Neuronal stem cell (in vitro differentiated cells): ENCODE data around the gene PFN3.
"Not testable (repeated sequence)": the region's sequence is repeated elsewhere in the genome, so short reads cannot be mapped to it uniquely, and the experiment has no call there.

Experiments used
- DNase-seq: peaks from one replicate; pipeline ENCODE4 v3.0.0-alpha.2; 2013; ENCODE audit warnings: low spot score
- H2AFZ ChIP-seq: one replicate; pipeline ENCODE4 v1.6.1; 2013; ENCODE audit warnings: mild to moderate bottlenecking, low read length, inconsistent platforms
- H2AK5ac ChIP-seq: 2 replicates; pipeline ENCODE4 v1.6.1; 2013; ENCODE audit warnings: low read depth, mild to moderate bottlenecking, inconsistent platforms, low read length, moderate library complexity, mixed read lengths
- H2BK120ac ChIP-seq: 2 replicates; pipeline ENCODE4 v1.6.1; 2013; ENCODE audit warnings: low read depth, mild to moderate bottlenecking, inconsistent platforms, low read length, moderate library complexity, mixed read lengths
- H2BK12ac ChIP-seq: one replicate; pipeline ENCODE4 v1.6.1; 2013; ENCODE audit warnings: low read length, inconsistent platforms
- H2BK15ac ChIP-seq: 2 replicates; pipeline ENCODE4 v1.6.1; 2013; ENCODE audit warnings: mild to moderate bottlenecking, low read length, inconsistent platforms, mixed read lengths
- H2BK5ac ChIP-seq: one replicate; pipeline ENCODE4 v1.6.1; 2013; ENCODE audit warnings: inconsistent platforms, mild to moderate bottlenecking, low read length, moderate library complexity
- H3K14ac ChIP-seq: one replicate; pipeline ENCODE4 v1.6.1; 2013; ENCODE audit warnings: low read length, inconsistent platforms
- H3K18ac ChIP-seq: 2 replicates; pipeline ENCODE4 v1.6.1; 2013; ENCODE audit warnings: low read length, inconsistent platforms
- H3K23ac ChIP-seq: 2 replicates; pipeline ENCODE4 v1.6.1; 2013; ENCODE audit warnings: low read depth, mild to moderate bottlenecking, mixed read lengths, low read length, inconsistent platforms; ENCODE audit not compliant: poor library complexity
- H3K27ac ChIP-seq: replicated peaks from 3 replicates; pipeline ENCODE4 v1.5.1; 2013; ENCODE audit warnings: low read length, inconsistent platforms
- H3K27me3 ChIP-seq, 3 experiments: 2 replicates each; pipeline ENCODE4 v1.6.1; 2013; ENCODE audit warnings: low read length in 3 of 3, mild to moderate bottlenecking in 2 of 3, inconsistent platforms in 1 of 3, low read depth in 1 of 3, mixed read lengths in 1 of 3, moderate library complexity in 1 of 3; ENCODE audit not compliant: control insufficient read depth in 3 of 3, insufficient read depth in 3 of 3
- H3K36me3 ChIP-seq, 2 donors: replicated peaks in 1 of 2; 2 replicates each; pipeline ENCODE4 v1.6.1; 2013; ENCODE audit warnings: low read length in 2 of 2; ENCODE audit not compliant: control insufficient read depth in 2 of 2, insufficient read depth in 2 of 2
- H3K4ac ChIP-seq: 2 replicates; pipeline ENCODE4 v1.6.1; 2013; ENCODE audit warnings: inconsistent platforms, mild to moderate bottlenecking, low read length, moderate library complexity
- H3K4me1 ChIP-seq, 2 donors: 1 replicate in 1 of 2; 2 replicates in 1 of 2; pipeline ENCODE4 v1.6.1; 2013; ENCODE audit warnings: low read length in 2 of 2, low read depth in 1 of 2; ENCODE audit not compliant: control insufficient read depth in 2 of 2, insufficient read depth in 1 of 2
- H3K4me2 ChIP-seq: one replicate; pipeline ENCODE4 v1.6.1; 2013; ENCODE audit warnings: mild to moderate bottlenecking, low read length, inconsistent platforms; ENCODE audit not compliant: insufficient read depth, poor library complexity, severe bottlenecking
- H3K4me3 ChIP-seq, 2 donors: 2 replicates each; pipeline ENCODE4 v1.5.1; 2013; ENCODE audit warnings: low read length in 2 of 2, mild to moderate bottlenecking in 2 of 2, inconsistent platforms in 1 of 2, moderate library complexity in 1 of 2
- H3K79me1 ChIP-seq: one replicate; pipeline ENCODE4 v1.6.1; 2013; ENCODE audit warnings: low read depth, mild to moderate bottlenecking, inconsistent platforms, low read length, moderate library complexity
- H3K9ac ChIP-seq: one replicate; pipeline ENCODE4 v1.6.1; 2013; ENCODE audit warnings: mild to moderate bottlenecking, low read depth, low read length, inconsistent platforms; ENCODE audit not compliant: poor library complexity
- H3K9me3 ChIP-seq, 2 donors: replicated peaks in 1 of 2; 2 replicates each; pipeline versions ENCODE3 to v1.6.1; 2013; ENCODE audit warnings: low read length in 2 of 2, mild to moderate bottlenecking in 2 of 2, inconsistent platforms in 1 of 2, low read depth in 1 of 2, mixed read lengths in 1 of 2, moderate library complexity in 1 of 2; ENCODE audit not compliant: control insufficient read depth in 2 of 2, insufficient read depth in 1 of 2
- H4K8ac ChIP-seq: one replicate; pipeline ENCODE4 v1.6.1; 2013; ENCODE audit warnings: low read depth, mild to moderate bottlenecking, inconsistent platforms, low read length, moderate library complexity
- H4K91ac ChIP-seq: one replicate; pipeline ENCODE4 v1.6.1; 2013; ENCODE audit warnings: low read length, low read depth, mild to moderate bottlenecking, inconsistent platforms; ENCODE audit not compliant: poor library complexity
- whole genome bisulfite sequencing, 2 donors: extraction: QIAGEN DNeasy Blood & Tissue Kit; methylation state at CpG; one replicate each; pipeline ENCODE4 v1.1.7; 2013; ENCODE audit warnings: missing lambda C conversion rate in 2 of 2, mixed read lengths in 1 of 2; ENCODE audit not compliant: insufficient read length in 2 of 2, insufficient replicate concordance in 1 of 2; ENCODE audit errors: extremely low coverage in 2 of 2; 5-methylcytosine and 5-hydroxymethylcytosine counted together

Gene PFN3

DNA sequence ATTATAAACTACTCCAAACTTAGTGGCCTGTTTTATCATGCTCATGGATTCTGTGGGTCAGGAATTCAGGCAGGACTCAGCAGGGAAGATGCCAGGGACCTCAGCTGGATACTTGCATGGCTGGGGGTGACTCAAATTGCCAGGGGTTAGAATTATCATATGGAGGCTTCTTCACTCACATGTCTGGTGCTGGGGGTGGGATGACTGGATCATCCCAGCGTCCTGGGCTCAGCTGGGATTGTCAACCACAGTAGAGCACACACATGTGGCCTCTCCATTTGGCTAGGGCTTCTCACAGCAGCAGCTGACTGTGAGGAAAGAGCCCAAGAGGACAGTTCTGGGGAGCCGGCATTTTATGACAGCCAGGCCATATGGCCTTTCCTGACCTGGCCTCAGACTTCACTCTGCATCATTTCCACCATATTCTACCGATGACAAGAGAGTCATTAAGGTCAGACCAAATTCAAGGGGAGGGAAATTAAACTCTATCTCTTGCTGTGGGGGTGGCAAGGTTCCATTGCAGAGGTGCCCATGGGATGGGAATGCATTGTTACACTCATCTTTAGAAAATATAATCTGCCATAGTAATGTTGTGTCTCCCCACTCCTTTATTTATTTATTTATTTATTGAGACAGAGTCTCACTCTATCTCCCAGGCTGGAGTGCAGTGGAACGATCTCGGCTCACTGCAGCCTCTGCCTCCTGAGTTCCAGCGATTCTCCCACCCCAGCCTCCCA is 20.8 kb upstream of the PFN3 start:
- Histone ChIP-seq H2AFZ (no peak overlapping the region), H2AK5ac (no peak overlapping the region), H3K14ac (no peak overlapping the region), H2BK120ac (no peak overlapping the region), H3K79me1 (no peaks in the 10 kb centered on the region), H3K9me3 (no peaks in the 10 kb centered on the region), H4K8ac (no peak overlapping the region), H3K9ac (no peak overlapping the region), H3K27ac (no peak overlapping the region), H3K4me3 (no peak overlapping the region), H3K4ac (no peak overlapping the region), H2BK5ac (no peak overlapping the region), H2BK12ac (no peak overlapping the region), H3K4me1 (peaks cover 4% of the 10 kb centered on the region in 2 donors), H3K36me3 (no peaks in the 10 kb centered on the region), H4K91ac (no peak overlapping the region), H3K18ac (no peak overlapping the region), H3K27me3 (peaks cover 0 to 5% (median 0%) of the 10 kb centered on the region in 3 experiments), H3K4me2 (no peak overlapping the region), H2BK15ac (no peak overlapping the region), H3K23ac (no peak overlapping the region)
- no peak for DNase-seq
- WGBS, 2 donors, result no CpG with 5 or more reads among the region's 6 CpGs

DNA sequence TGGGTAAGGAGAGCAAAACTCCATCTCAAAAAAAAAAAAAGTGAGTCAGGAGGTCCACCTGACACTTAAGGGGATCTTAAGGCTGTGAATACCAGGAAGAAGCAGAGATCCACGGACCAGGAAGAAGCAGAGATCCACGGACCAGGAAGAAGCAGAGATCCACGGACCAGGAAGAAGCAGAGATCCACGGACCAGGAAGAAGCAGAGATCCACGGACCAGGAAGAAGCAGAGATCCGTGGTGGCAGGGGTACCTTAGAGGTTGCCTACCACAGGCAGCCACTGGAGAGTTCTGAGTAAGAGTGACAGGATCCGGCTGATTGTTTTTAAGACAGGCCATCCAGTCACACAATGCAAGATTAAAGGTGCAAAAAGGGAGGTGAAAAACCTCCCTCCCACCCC is 20.0 kb upstream of the PFN3 start:
- H2BK120ac ChIP-seq, H2AK5ac ChIP-seq, H3K9me3 ChIP-seq, H3K23ac ChIP-seq, H3K18ac ChIP-seq, H2AFZ ChIP-seq, H3K4ac ChIP-seq, H3K27me3 ChIP-seq, H3K4me3 ChIP-seq, H3K9ac ChIP-seq, H4K8ac ChIP-seq, H2BK15ac ChIP-seq, H3K27ac ChIP-seq, H3K79me1 ChIP-seq, DNase-seq, H2BK12ac ChIP-seq, H2BK5ac ChIP-seq, H4K91ac ChIP-seq, H3K14ac ChIP-seq, H3K4me1 ChIP-seq, H3K4me2 ChIP-seq, H3K36me3 ChIP-seq: not testable (repeated sequence)
- WGBS, 2 donors, result no CpG with 5 or more reads among the region's 7 CpGs

GRCh38 chr5:177419046-177419445 is 18.6 kb upstream of the PFN3 start:
- Histone ChIP-seq H3K79me1 (no peaks in the 10 kb centered on the region), H3K9me3 (no peaks in the 10 kb centered on the region), H3K27ac (no peak overlapping the region), H3K4ac (no peak overlapping the region), H3K4me1 (no peaks in the 10 kb centered on the region), H3K27me3 (peaks cover 0 to 7% (median 0%) of the 10 kb centered on the region in 3 experiments), H2AK5ac (no peak overlapping the region), H3K4me3 (no peak overlapping the region), H2BK12ac (no peak overlapping the region), H3K9ac (no peak overlapping the region), H2BK5ac (no peak overlapping the region), H3K23ac (no peak overlapping the region), H3K18ac (no peak overlapping the region), H3K14ac (no peak overlapping the region), H3K36me3 (no peaks in the 10 kb centered on the region), H3K4me2 (no peak overlapping the region), H2AFZ (no peak overlapping the region), H4K91ac (no peak overlapping the region), H2BK15ac (no peak overlapping the region), H4K8ac (no peak overlapping the region), H2BK120ac (no peak overlapping the region)
- DNase-seq, result no peak
- WGBS, 2 donors, result no CpG with 5 or more reads among the region's 3 CpGs

DNA sequence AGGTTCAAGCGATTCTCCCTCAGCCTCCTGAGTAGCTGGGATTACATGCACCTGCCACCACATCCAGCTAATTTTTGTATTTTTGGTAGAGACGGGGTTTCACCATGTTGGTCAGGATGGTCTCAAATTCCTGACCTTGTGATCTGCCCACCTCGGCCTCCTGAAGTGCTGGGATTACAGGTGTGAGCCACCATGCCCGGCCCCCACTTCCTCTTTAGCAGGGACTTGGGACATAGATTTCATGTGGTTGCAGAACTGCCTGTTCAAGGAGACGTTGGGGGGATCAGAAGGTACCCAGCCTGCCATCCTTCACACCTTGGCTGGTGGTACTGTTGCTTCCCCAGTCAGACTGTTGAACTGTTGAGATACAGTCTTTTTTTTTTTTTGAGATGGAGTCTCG is 16.6 kb upstream of the PFN3 start:
- H3K4me3 ChIP-seq, H3K9me3 ChIP-seq, H3K18ac ChIP-seq, H2AK5ac ChIP-seq, H3K36me3 ChIP-seq, H3K4me2 ChIP-seq, H3K27ac ChIP-seq, H2BK120ac ChIP-seq, DNase-seq, H3K14ac ChIP-seq, H3K4me1 ChIP-seq, H2BK15ac ChIP-seq, H3K79me1 ChIP-seq, H3K27me3 ChIP-seq, H2BK5ac ChIP-seq, H3K23ac ChIP-seq, H2BK12ac ChIP-seq, H3K9ac ChIP-seq, H4K91ac ChIP-seq, H4K8ac ChIP-seq, H2AFZ ChIP-seq, H3K4ac ChIP-seq: not testable (repeated sequence)
- no CpG with 5 or more reads among the region's 6 CpGs for WGBS, 2 donors
